GM19452 (cell line): ENCODE measurements around the gene RASGEF1B.
A peak's percentile ranks its signal among the peaks of the same experiment; 100 is the strongest.
"Not testable (repeated sequence)": the region's sequence is repeated elsewhere in the genome, so short reads cannot be mapped to it uniquely, and the experiment has no call there.

Experiments used
- ATAC-seq: cut with Tn5 transposase; IDR thresholded peaks from one replicate; pipeline ENCODE4 v1.9.1; 2021; ENCODE audit not compliant: unreplicated experiment

RASGEF1B gene

GRCh38 chr4:81498551-81499099 is 26.9 kb upstream of the RASGEF1B start:
- no peak for ATAC-seq

DNA sequence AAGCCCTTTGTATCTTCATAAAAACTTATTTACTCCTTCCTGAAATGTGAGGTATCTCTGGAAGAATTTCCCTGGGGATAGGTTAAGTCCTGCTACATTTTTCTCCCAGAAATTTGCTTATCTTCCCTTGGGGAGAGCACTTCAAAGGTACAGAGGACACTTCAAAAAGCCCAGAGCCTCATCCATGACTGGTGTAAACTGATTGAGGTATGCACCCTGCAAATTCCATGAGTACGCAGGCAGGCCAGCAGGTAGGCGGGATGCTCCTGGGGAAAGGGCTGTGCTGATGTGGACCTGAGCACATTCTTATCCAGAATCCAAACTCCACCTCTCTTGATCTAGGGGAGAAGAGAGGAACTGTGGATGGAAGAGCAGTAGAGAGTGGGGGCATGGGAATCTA is 26.3 kb upstream of the RASGEF1B start:
- ATAC-seq, result no peak

DNA sequence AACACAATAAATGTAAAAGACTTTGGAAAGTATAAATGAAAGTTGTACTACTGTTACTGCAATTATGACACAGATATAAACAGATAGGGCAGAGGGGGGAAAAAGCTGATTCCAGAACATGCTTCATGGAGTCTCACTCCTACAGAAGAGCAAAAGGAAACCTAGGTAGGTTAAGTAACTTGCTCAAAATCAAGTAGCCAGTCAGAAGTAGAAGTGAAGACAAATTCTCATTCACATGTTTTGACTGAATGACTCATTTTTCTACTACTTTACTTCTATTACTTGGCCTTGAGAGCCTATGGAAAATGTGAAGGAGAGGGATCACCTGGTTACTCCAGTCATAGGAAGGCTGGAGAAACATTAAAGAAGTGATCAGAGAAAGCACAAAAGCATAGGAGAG is 23.6 kb upstream of the RASGEF1B start:
- no peak for ATAC-seq

DNA sequence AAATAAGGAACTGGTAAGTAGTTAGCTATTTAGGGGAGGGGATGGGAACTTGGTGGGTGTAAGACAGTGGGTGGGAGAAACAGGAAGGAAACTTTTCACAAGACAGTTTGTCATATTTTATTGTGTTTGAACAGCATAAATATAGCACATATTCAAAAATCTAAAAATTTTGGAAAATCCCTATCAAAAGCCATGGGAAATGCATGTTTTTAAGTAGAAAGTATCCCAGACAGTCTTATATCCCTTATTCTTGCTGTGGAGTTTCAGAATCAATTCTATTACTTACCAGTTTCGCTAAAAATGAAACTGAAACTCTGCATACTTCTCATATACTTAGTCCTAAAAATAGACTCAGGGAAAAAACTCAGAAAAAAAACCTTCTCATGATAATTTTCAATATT is 22.3 kb upstream of the RASGEF1B start:
- ATAC-seq, result peak; percentile 70

- no peak for ATAC-seq
Observed at GRCh38 chr4:81492606-81493230, 21.0 kb upstream of the RASGEF1B start.

DNA sequence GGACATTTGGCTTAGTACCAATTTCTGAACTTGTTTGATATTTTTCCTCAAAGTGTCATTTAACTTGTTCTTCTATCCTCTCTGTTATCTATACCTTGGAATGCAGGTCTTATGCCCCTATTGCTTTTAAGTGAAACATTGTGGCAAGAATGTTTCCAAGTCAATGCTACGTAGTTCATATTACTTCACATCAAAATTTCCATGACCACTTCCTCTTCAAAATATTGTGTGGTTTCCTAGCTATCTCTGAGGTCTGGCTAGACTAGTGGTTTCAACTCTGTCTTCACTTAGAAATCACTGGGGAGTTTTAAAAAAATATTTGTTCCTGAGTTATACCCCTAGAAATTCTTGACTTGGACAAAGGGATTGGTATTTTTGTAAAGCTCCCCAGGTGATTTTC is 20.2 kb upstream of the RASGEF1B start:
- ATAC-seq, result peak; percentile 55

GRCh38 chr4:81490403-81491160 is 18.9 kb upstream of the RASGEF1B start:
- ATAC-seq, result no peak

- ATAC-seq, result no peak
Observed at GRCh38 chr4:81486502-81486901, 14.8 kb upstream of the RASGEF1B start.

DNA sequence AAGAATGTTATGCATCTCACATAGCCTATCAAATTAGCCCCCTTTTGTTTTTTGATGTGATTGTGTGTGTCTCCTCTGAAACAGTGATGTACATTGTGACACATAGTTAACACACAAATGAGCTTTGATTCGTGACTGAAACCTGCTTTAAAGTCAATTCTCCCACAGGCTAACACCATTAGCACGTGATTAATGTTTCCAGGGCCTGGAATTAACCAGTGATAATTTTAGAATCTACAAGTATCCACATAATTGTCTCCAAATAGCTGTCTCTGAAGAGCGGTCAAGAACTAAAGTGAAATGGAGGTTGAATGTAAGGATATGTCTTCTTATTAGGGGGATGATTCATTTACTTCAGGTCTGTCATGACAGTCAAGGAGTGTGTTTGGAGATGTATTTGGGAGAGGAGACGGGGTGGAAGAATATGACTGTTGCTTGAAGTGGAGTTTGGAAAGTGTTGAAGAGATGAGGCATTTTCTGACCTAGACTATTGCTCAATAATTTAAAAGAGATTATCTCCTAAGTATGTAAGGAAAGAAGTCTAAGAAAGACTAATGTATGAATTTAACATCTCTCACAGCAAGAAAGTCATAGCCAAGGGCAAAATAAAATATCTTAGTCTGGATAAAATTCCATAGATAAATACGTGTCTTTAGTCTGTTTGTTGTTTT is 13.7 kb upstream of the RASGEF1B start:
- ATAC-seq, result no peak

GRCh38 chr4:81482326-81482725 is 10.6 kb upstream of the RASGEF1B start:
- ATAC-seq, result no peak

DNA sequence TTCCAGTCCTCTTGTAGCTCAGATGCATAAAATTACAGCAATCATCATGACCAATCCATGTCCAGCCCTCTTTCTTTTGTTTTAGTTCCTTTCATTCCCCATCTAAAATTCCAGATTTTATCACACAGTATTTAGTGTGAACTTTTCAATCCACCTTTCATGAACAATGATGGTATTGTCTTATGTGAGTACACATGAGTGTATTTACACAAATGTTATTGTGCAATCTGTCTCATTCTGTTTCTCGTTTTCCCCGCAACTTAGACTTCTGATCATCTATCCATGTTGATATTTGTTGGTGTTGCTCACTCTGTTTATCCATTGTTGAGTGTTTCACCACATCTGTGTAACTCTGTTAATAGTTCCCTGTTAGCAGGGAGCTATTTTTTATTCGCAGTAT is 9.4 kb upstream of the RASGEF1B start:
- no peak for ATAC-seq

DNA sequence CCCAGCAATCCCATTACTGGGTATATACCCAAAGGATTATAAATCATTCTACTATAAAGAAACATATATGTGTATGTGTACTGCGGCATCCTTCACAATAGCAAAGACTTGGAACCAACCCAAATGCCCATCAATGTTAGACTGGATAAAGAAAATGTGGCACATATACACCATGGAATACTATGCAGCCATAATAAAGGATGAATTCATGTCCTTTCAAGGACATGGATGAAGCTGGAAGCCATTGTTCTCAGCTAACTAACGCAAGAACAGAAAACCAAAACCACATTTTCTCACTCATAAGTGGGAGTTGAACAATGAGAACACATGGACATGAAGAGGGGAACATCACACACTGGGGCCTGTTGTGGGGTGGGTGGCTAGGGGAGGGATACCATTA is 7.9 kb upstream of the RASGEF1B start:
- not testable (repeated sequence) for ATAC-seq

DNA sequence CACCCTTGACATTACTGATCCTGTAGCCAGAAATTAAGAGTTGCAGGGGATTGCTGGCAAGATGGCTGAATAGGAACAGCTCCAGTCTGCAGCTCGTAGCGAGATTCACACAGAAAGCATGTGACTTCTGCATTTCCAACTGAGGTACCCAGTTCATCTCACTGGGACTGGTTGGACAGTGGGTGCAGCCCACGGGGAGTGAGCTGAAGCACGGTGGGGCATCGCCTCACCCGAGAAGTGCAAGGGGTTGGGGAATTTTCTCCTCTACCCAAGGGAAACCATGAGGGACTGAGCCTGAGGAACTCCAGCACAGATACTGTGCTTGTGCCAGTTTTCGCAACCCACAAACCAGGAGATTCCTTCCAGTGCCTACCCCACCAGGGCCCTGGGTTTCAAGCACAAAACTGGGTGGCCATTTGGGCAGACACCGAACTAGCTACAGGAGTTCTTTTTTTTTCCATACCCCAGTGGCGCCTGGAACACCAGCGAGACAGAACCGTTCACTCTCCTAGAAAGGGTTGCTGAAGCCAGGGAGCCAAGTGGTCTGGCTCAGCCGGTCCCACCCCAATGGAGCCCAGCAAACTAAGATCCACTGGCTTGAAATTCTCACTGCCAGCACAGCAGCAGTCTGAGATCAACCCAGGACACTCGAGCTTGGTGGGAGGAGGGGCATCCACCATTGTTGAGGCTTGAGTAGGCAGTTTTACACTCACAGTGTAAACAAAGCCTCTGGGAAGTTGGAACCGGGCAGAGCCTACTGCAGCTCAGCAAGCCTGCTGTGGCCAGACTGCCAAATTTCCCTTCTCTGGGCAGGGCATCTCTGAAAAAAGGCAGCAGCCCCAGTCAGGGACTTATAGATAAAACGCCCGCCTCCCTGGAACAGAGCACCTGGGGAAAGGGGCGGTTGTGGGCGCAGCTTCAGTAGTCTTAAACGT is 1.9 kb upstream of the RASGEF1B start:
- ATAC-seq, result not testable (repeated sequence)

GRCh38 chr4:81472281-81473182 is 825 bp upstream of the RASGEF1B start:
- ATAC-seq, result peak; percentile 63

DNA sequence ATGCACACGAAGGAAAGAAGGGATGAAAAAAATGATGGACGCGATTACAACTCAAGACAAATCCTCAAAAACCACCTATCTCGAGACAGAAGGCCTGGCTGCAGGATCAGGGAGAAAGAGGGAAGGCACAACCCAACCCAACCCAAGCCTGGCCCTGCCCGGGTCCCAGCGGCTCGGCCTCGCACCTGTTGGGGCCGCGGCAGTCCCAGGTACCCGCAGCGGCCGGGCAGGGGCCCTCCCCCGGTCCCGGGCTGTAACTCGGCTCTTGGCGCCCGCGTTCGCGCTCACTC is 464 bp downstream of the RASGEF1B start:
- ATAC-seq, result no peak

GRCh38 chr4:81470456-81471297 is 1.0 kb downstream of the RASGEF1B start:
- no peak for ATAC-seq

GRCh38 chr4:81469781-81470455 is 1.8 kb downstream of the RASGEF1B start:
- ATAC-seq, result no peak

- ATAC-seq, result no peak
Observed at GRCh38 chr4:81468678-81469077, 3.0 kb downstream of the RASGEF1B start.

DNA sequence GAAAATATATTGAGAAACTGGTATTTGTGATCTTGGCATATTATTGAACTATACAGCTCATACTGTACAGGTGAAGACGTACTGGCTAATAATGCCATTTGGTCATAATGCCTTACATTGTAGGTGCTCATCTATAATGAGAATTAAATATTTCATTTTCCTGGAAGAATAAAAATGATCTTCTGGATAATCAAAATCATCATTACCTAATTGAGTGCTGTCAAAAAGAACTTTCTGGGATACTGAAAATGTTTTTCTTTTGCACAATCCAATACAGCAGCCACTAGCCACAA is 4.1 kb downstream of the RASGEF1B start:
- no peak for ATAC-seq
